HL-60/S4 treated with phorbol 12-myristate 13-acetate at 8.2 ng/mL for 4 days and 3 days (cell line): Measurements from ENCODE around the gene SHROOM3.

Source experiments
- in situ Hi-C: fragments of 300-500 bp; cut with MboI; formaldehyde crosslinking; loops from 2 replicates; pipeline ENCODE4 v1.15.0; 2022; ENCODE audit warnings: low sequenced_read_pairs

SHROOM3 gene

GRCh38 chr4:76758996-76759395 lies 324.0 kb downstream of the SHROOM3 start:
- in situ Hi-C loops, result no loop called here

- in situ Hi-C loops, result no loop called here
Measured at GRCh38 chr4:76760193-76760592, 325.2 kb downstream of the SHROOM3 start.

- in situ Hi-C loops, result no loop called here
Measured at GRCh38 chr4:76762137-76763130, 327.4 kb downstream of the SHROOM3 start.

GRCh38 chr4:76764251-76764650 lies 329.2 kb downstream of the SHROOM3 start:
- in situ Hi-C loops, result no loop called here

- in situ Hi-C loops, result no loop called here
Measured at GRCh38 chr4:76765473-76766183, 330.6 kb downstream of the SHROOM3 start.

GRCh38 chr4:76767983-76768382 lies 333.0 kb downstream of the SHROOM3 start:
- in situ Hi-C loops, result no loop called here

GRCh38 chr4:76772498-76773106 lies 337.6 kb downstream of the SHROOM3 start:
- in situ Hi-C loops, result no loop called here

GRCh38 chr4:76773766-76774165 lies 338.7 kb downstream of the SHROOM3 start:
- in situ Hi-C loops, result no loop called here

- in situ Hi-C loops, result no loop called here
Measured at GRCh38 chr4:76779740-76780459, 344.9 kb downstream of the SHROOM3 start.

- in situ Hi-C loops, result no loop called here
Measured at GRCh38 chr4:76780781-76781697, 346.0 kb downstream of the SHROOM3 start.

GRCh38 chr4:76781698-76782595 lies 346.9 kb downstream of the SHROOM3 start:
- in situ Hi-C loops, result no loop called here

GRCh38 chr4:76782837-76783236 lies 347.8 kb downstream of the SHROOM3 start:
- in situ Hi-C loops, result no loop called here

GRCh38 chr4:76783836-76784235 lies 348.8 kb downstream of the SHROOM3 start:
- in situ Hi-C loops, result no loop called here

GRCh38 chr4:76784237-76784636 lies 349.2 kb downstream of the SHROOM3 start:
- in situ Hi-C loops, result no loop called here

- in situ Hi-C loops, result no loop called here
Measured at GRCh38 chr4:76787898-76788297, 352.9 kb downstream of the SHROOM3 start.

GRCh38 chr4:76790377-76790776 lies 355.3 kb downstream of the SHROOM3 start:
- in situ Hi-C loops, result no loop called here

GRCh38 chr4:76791479-76791878 lies 356.4 kb downstream of the SHROOM3 start:
- in situ Hi-C loops, result no loop called here

- in situ Hi-C loops, result no loop called here
Measured at GRCh38 chr4:76792418-76792817, 357.4 kb downstream of the SHROOM3 start.

GRCh38 chr4:76795243-76795642 lies 360.2 kb downstream of the SHROOM3 start:
- in situ Hi-C loops, result no loop called here
